Measurements from ENCODE around the gene RNASE4.

DNA sequence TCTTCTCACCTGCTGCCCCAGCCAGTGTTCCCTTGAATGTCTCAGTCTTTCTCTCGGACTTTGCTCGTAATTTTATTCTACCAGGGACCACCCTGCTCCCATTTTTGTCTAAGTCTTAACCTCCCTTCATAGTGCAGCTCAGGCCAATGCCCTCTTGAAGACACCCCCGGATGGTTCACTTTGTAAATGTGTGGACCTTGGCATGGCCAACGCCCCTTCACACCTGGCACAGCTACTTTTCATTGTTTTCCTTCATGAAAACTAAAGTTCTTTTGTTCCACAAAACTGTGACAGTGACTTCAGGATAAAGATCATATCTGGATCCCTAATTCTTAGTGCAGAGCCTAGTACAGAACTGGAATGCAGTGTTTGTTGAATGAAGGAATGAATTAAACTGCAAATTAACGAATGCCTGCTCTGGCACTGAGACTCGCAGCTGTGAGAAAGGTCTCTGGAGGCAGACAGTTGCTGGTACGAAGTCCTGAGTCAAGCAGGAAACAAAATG lies 3.5 kb upstream of the RNASE4 start:
- no peak for TF ChIP-seq CTCF (IDR thresholded peaks at IDR 0.05)
- no peak for TF ChIP-seq POLR2A (IDR thresholded peaks at IDR 0.05)
- no peak for TF ChIP-seq EP300 (IDR thresholded peaks at IDR 0.05)

Data from sigmoid colon (tissue), 4 donors.